ENCODE measurements around the gene FUT9.

Gene FUT9

GRCh38 chr6:96110878-96111277, 95.1 kb downstream of the FUT9 start:
- DNase-seq (ENCODE audit: low spot score) = no peak
- H3K4me2 ChIP-seq (ENCODE audit: insufficient read depth, low read length, poor library complexity, severe bottlenecking) = no peak overlapping the region

DNA sequence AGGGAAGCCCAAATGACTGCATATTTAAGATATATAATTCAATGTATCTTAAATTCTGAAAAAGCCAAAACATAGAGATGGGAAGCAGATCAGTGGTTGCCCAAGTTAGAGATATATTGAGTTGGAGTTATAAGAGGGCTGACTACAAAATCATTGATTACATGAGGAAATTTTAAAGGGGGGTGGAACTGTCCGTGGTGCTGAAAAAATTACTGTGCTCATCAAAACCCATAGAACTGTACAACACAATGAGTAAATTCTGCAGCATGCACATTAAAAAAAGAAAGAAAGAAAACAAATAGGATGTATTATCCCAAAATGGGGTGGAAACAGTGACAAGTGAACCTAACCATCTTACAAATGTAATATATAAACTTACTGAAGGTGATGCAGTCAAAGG, 100.9 kb downstream of the FUT9 start:
- H3K27me3 ChIP-seq (ENCODE audit: control insufficient read depth in 3 of 3, insufficient read depth in 3 of 3, low read depth in 1 of 3, low read length in 3 of 3) = no peaks in the 10 kb centered on the region
- WGBS, 2 donors (ENCODE audit: extremely low coverage in 2 of 2, insufficient read length in 2 of 2, insufficient replicate concordance in 1 of 2) = no CpG with 5 or more reads among the region's 1 CpG
- no peaks in the 10 kb centered on the region for H3K79me1 ChIP-seq (ENCODE audit: low read depth, low read length)
- no peak overlapping the region for H3K9ac ChIP-seq (ENCODE audit: low read depth, low read length, poor library complexity)
- peak; percentile 27 for DNase-seq (ENCODE audit: low spot score)
- no peak overlapping the region for H4K8ac ChIP-seq (ENCODE audit: low read depth, low read length)
- H2BK15ac ChIP-seq (ENCODE audit: low read length) = no peak overlapping the region
- no peak overlapping the region for H2BK5ac ChIP-seq (ENCODE audit: low read length)
- no peak overlapping the region for H3K4ac ChIP-seq (ENCODE audit: low read length)
- H3K4me1 ChIP-seq (ENCODE audit: control insufficient read depth in 2 of 2, insufficient read depth in 1 of 2, low read depth in 1 of 2, low read length in 2 of 2) = no peaks in the 10 kb centered on the region
- no peak overlapping the region for H3K27ac ChIP-seq (replicated peaks; ENCODE audit: low read length)
- H3K14ac ChIP-seq (ENCODE audit: low read length) = no peak overlapping the region
- H3K23ac ChIP-seq (ENCODE audit: low read depth, low read length, poor library complexity) = no peak overlapping the region
- H3K36me3 ChIP-seq (replicated peaks in 1 of 2; ENCODE audit: control insufficient read depth in 2 of 2, insufficient read depth in 2 of 2, low read length in 2 of 2) = no peaks in the 10 kb centered on the region
- no peak overlapping the region for H3K18ac ChIP-seq (ENCODE audit: low read length)
- no peak overlapping the region for H2AK5ac ChIP-seq (ENCODE audit: low read depth, low read length)
- no peak overlapping the region for H3K4me3 ChIP-seq (ENCODE audit: low read length in 2 of 2)
- no peak overlapping the region for H2BK12ac ChIP-seq (ENCODE audit: low read length)
- H2BK120ac ChIP-seq (ENCODE audit: low read depth, low read length) = no peak overlapping the region
- H3K4me2 ChIP-seq (ENCODE audit: insufficient read depth, low read length, poor library complexity, severe bottlenecking) = no peak overlapping the region
- H2AFZ ChIP-seq (ENCODE audit: low read length) = no peak overlapping the region
- no peaks in the 10 kb centered on the region for H3K9me3 ChIP-seq (replicated peaks in 1 of 2; ENCODE audit: control insufficient read depth in 2 of 2, insufficient read depth in 1 of 2, low read depth in 1 of 2, low read length in 2 of 2)
- H4K91ac ChIP-seq (ENCODE audit: low read depth, low read length, poor library complexity) = no peak overlapping the region

More at GRCh38 chr6:96110878-96111277, 95.1 kb downstream of the FUT9 start:
- WGBS, 2 donors (ENCODE audit: extremely low coverage in 2 of 2, insufficient read length in 2 of 2, insufficient replicate concordance in 1 of 2) = no CpG with 5 or more reads among the region's 2 CpGs
- Histone ChIP-seq H4K91ac (ENCODE audit: low read depth, low read length, poor library complexity) (no peak overlapping the region), H3K36me3 (replicated peaks in 1 of 2; ENCODE audit: control insufficient read depth in 2 of 2, insufficient read depth in 2 of 2, low read length in 2 of 2) (no peaks in the 10 kb centered on the region), H2BK15ac (ENCODE audit: low read length) (no peak overlapping the region), H3K4me3 (ENCODE audit: low read length in 2 of 2) (no peak overlapping the region), H2BK12ac (ENCODE audit: low read length) (no peak overlapping the region), H3K14ac (ENCODE audit: low read length) (no peak overlapping the region), H3K18ac (ENCODE audit: low read length) (no peak overlapping the region), H3K27me3 (ENCODE audit: control insufficient read depth in 3 of 3, insufficient read depth in 3 of 3, low read depth in 1 of 3, low read length in 3 of 3) (no peaks in the 10 kb centered on the region), H2AK5ac (ENCODE audit: low read depth, low read length) (no peak overlapping the region), H2BK5ac (ENCODE audit: low read length) (no peak overlapping the region), H4K8ac (ENCODE audit: low read depth, low read length) (no peak overlapping the region), H3K23ac (ENCODE audit: low read depth, low read length, poor library complexity) (no peak overlapping the region), H2AFZ (ENCODE audit: low read length) (no peak overlapping the region), H3K27ac (replicated peaks; ENCODE audit: low read length) (no peak overlapping the region), H3K9ac (ENCODE audit: low read depth, low read length, poor library complexity) (no peak overlapping the region), H3K4me1 (ENCODE audit: control insufficient read depth in 2 of 2, insufficient read depth in 1 of 2, low read depth in 1 of 2, low read length in 2 of 2) (no peaks in the 10 kb centered on the region), H3K4ac (ENCODE audit: low read length) (no peak overlapping the region), H2BK120ac (ENCODE audit: low read depth, low read length) (no peak overlapping the region), H3K9me3 (replicated peaks in 1 of 2; ENCODE audit: control insufficient read depth in 2 of 2, insufficient read depth in 1 of 2, low read depth in 1 of 2, low read length in 2 of 2) (no peaks in the 10 kb centered on the region), H3K79me1 (ENCODE audit: low read depth, low read length) (no peaks in the 10 kb centered on the region)

GRCh38 chr6:96124778-96125177, 109.0 kb downstream of the FUT9 start:
- WGBS, 2 donors (ENCODE audit: extremely low coverage in 2 of 2, insufficient read length in 2 of 2, insufficient replicate concordance in 1 of 2) = no CpG with 5 or more reads among the region's 1 CpG
- no peak for DNase-seq (ENCODE audit: low spot score)
- no peaks in the 10 kb centered on the region for H3K4me1 ChIP-seq (ENCODE audit: control insufficient read depth in 2 of 2, insufficient read depth in 1 of 2, low read depth in 1 of 2, low read length in 2 of 2)

GRCh38 chr6:96138406-96138805, 122.6 kb downstream of the FUT9 start:
- H2BK120ac ChIP-seq (ENCODE audit: low read depth, low read length) = no peak overlapping the region
- H2AFZ ChIP-seq (ENCODE audit: low read length) = no peak overlapping the region
- H3K4me1 ChIP-seq (ENCODE audit: control insufficient read depth in 2 of 2, insufficient read depth in 1 of 2, low read depth in 1 of 2, low read length in 2 of 2) = no peaks in the 10 kb centered on the region
- no peak for DNase-seq (ENCODE audit: low spot score)
- H3K27me3 ChIP-seq (ENCODE audit: control insufficient read depth in 3 of 3, insufficient read depth in 3 of 3, low read depth in 1 of 3, low read length in 3 of 3) = no peaks in the 10 kb centered on the region
- no peaks in the 10 kb centered on the region for H3K36me3 ChIP-seq (replicated peaks in 1 of 2; ENCODE audit: control insufficient read depth in 2 of 2, insufficient read depth in 2 of 2, low read length in 2 of 2)
- WGBS, 2 donors (ENCODE audit: extremely low coverage in 2 of 2, insufficient read length in 2 of 2, insufficient replicate concordance in 1 of 2) = no CpG with 5 or more reads among the region's 2 CpGs
- H3K14ac ChIP-seq (ENCODE audit: low read length) = no peak overlapping the region
- H3K9me3 ChIP-seq (replicated peaks in 1 of 2; ENCODE audit: control insufficient read depth in 2 of 2, insufficient read depth in 1 of 2, low read depth in 1 of 2, low read length in 2 of 2) = peaks cover 0 to 4% of the 10 kb centered on the region in 2 donors
- no peak overlapping the region for H2BK5ac ChIP-seq (ENCODE audit: low read length)
- no peak overlapping the region for H3K4me3 ChIP-seq (ENCODE audit: low read length in 2 of 2)
- no peak overlapping the region for H3K9ac ChIP-seq (ENCODE audit: low read depth, low read length, poor library complexity)
- H2BK15ac ChIP-seq (ENCODE audit: low read length) = no peak overlapping the region
- H3K27ac ChIP-seq (replicated peaks; ENCODE audit: low read length) = no peak overlapping the region
- no peak overlapping the region for H3K4ac ChIP-seq (ENCODE audit: low read length)
- H3K4me2 ChIP-seq (ENCODE audit: insufficient read depth, low read length, poor library complexity, severe bottlenecking) = no peak overlapping the region
- no peaks in the 10 kb centered on the region for H3K79me1 ChIP-seq (ENCODE audit: low read depth, low read length)
- H3K23ac ChIP-seq (ENCODE audit: low read depth, low read length, poor library complexity) = no peak overlapping the region
- no peak overlapping the region for H4K8ac ChIP-seq (ENCODE audit: low read depth, low read length)
- H4K91ac ChIP-seq (ENCODE audit: low read depth, low read length, poor library complexity) = no peak overlapping the region
- no peak overlapping the region for H2BK12ac ChIP-seq (ENCODE audit: low read length)
- H3K18ac ChIP-seq (ENCODE audit: low read length) = no peak overlapping the region
- H2AK5ac ChIP-seq (ENCODE audit: low read depth, low read length) = no peak overlapping the region

More at GRCh38 chr6:96124778-96125177, 109.0 kb downstream of the FUT9 start:
- no peaks in the 10 kb centered on the region for H3K79me1 ChIP-seq (ENCODE audit: low read depth, low read length)
- no peak overlapping the region for H3K27ac ChIP-seq (replicated peaks; ENCODE audit: low read length)
- H3K23ac ChIP-seq (ENCODE audit: low read depth, low read length, poor library complexity) = no peak overlapping the region
- no peak overlapping the region for H3K4ac ChIP-seq (ENCODE audit: low read length)
- no peak overlapping the region for H2BK15ac ChIP-seq (ENCODE audit: low read length)
- H2BK120ac ChIP-seq (ENCODE audit: low read depth, low read length) = no peak overlapping the region
- H3K36me3 ChIP-seq (replicated peaks in 1 of 2; ENCODE audit: control insufficient read depth in 2 of 2, insufficient read depth in 2 of 2, low read length in 2 of 2) = no peaks in the 10 kb centered on the region
- H4K91ac ChIP-seq (ENCODE audit: low read depth, low read length, poor library complexity) = no peak overlapping the region
- H2BK5ac ChIP-seq (ENCODE audit: low read length) = no peak overlapping the region
- H2BK12ac ChIP-seq (ENCODE audit: low read length) = no peak overlapping the region
- no peak overlapping the region for H2AK5ac ChIP-seq (ENCODE audit: low read depth, low read length)
- no peak overlapping the region for H2AFZ ChIP-seq (ENCODE audit: low read length)
- no peaks in the 10 kb centered on the region for H3K9me3 ChIP-seq (replicated peaks in 1 of 2; ENCODE audit: control insufficient read depth in 2 of 2, insufficient read depth in 1 of 2, low read depth in 1 of 2, low read length in 2 of 2)
- H3K18ac ChIP-seq (ENCODE audit: low read length) = no peak overlapping the region
- no peaks in the 10 kb centered on the region for H3K27me3 ChIP-seq (ENCODE audit: control insufficient read depth in 3 of 3, insufficient read depth in 3 of 3, low read depth in 1 of 3, low read length in 3 of 3)
- no peak overlapping the region for H3K14ac ChIP-seq (ENCODE audit: low read length)
- no peak overlapping the region for H3K4me2 ChIP-seq (ENCODE audit: insufficient read depth, low read length, poor library complexity, severe bottlenecking)
- H3K9ac ChIP-seq (ENCODE audit: low read depth, low read length, poor library complexity) = no peak overlapping the region
- no peak overlapping the region for H3K4me3 ChIP-seq (ENCODE audit: low read length in 2 of 2)
- H4K8ac ChIP-seq (ENCODE audit: low read depth, low read length) = no peak overlapping the region
